ENCODE data around the gene FREY1. TPM values are rescaled to one million over a fixed set of nuclear protein-coding genes. Genes with fewer than 3 reads are reported as not detected.

The FREY1 gene
- total RNA-seq, 1 experiment from 2014 or later, result 1.4 TPM

DNA sequence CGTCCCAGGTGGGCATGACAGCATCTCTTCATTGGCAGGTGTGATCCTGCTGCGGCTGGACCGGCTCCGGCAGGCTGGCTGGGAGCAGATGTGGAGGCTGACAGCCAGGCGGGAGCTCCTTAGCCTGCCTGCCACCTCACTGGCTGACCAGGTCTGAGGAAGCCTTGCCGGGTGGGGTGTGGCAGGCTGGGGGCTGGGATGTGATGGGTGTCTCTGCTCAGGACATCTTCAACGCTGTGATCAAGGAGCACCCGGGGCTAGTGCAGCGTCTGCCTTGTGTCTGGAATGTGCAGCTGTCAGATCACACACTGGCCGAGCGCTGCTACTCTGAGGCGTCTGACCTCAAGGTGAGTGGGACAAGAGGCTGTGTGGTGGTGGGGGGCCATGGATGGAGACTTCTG is 18.9 kb upstream of the FREY1 start:
- in situ Hi-C loops (cut with HindIII; ENCODE audit: low pct_unique_long_range_greater_than_20kb, low sequenced_read_pairs) (no loop called here), intact Hi-C loops (cut with micrococcal nuclease; ENCODE audit: unreplicated experiment) (no loop called here)
- no peak for ATAC-seq
- Histone ChIP-seq H3K9me3 (ENCODE audit: control insufficient read depth, insufficient read depth, low read depth, low read length) (no peaks in the 10 kb centered on the region), H3K27ac (ENCODE audit: low read length) (no peak overlapping the region), H3K4me1 (ENCODE audit: control insufficient read depth, insufficient read depth, low read length) (no peaks in the 10 kb centered on the region), H3K36me3 (ENCODE audit: control insufficient read depth, insufficient read depth, low read length) (peaks cover 3% of the 10 kb centered on the region; the same call in 1 of the 2 replicates), H3K27me3 (ENCODE audit: control insufficient read depth, insufficient read depth, low read length) (no peaks in the 10 kb centered on the region; the same call in 1 of the 2 replicates), H3K4me3 (ENCODE audit: low read depth in 2 of 2, low read length in 2 of 2) (no peak overlapping the region)
- no TSS peak for BruUV-seq (replicated peaks)
- no peak for DNase-seq (ENCODE audit: low read depth, low spot score)
- TF ChIP-seq, protein P1, sequence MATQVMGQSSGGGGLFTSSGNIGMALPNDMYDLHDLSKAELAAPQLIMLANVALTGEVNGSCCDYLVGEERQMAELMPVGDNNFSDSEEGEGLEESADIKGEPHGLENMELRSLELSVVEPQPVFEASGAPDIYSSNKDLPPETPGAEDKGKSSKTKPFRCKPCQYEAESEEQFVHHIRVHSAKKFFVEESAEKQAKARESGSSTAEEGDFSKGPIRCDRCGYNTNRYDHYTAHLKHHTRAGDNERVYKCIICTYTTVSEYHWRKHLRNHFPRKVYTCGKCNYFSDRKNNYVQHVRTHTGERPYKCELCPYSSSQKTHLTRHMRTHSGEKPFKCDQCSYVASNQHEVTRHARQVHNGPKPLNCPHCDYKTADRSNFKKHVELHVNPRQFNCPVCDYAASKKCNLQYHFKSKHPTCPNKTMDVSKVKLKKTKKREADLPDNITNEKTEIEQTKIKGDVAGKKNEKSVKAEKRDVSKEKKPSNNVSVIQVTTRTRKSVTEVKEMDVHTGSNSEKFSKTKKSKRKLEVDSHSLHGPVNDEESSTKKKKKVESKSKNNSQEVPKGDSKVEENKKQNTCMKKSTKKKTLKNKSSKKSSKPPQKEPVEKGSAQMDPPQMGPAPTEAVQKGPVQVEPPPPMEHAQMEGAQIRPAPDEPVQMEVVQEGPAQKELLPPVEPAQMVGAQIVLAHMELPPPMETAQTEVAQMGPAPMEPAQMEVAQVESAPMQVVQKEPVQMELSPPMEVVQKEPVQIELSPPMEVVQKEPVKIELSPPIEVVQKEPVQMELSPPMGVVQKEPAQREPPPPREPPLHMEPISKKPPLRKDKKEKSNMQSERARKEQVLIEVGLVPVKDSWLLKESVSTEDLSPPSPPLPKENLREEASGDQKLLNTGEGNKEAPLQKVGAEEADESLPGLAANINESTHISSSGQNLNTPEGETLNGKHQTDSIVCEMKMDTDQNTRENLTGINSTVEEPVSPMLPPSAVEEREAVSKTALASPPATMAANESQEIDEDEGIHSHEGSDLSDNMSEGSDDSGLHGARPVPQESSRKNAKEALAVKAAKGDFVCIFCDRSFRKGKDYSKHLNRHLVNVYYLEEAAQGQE (IDR thresholded peaks at IDR 0.05; ENCODE audit: insufficient read depth in 1 of 2, low read depth in 2 of 2, low read length in 1 of 2), result no peak
- TF ChIP-seq TCF7L2 (IDR thresholded peaks at IDR 0.05; ENCODE audit: low read depth, low read length), result no peak
- no peak for TF ChIP-seq SIN3A (IDR thresholded peaks at IDR 0.05; ENCODE audit: borderline replicate concordance, insufficient read depth, low read depth, low read length)
- no peak for TF ChIP-seq POLR2AphosphoS5 (IDR thresholded peaks at IDR 0.05; ENCODE audit: low read depth, low read length)
- TF ChIP-seq, protein P2, sequence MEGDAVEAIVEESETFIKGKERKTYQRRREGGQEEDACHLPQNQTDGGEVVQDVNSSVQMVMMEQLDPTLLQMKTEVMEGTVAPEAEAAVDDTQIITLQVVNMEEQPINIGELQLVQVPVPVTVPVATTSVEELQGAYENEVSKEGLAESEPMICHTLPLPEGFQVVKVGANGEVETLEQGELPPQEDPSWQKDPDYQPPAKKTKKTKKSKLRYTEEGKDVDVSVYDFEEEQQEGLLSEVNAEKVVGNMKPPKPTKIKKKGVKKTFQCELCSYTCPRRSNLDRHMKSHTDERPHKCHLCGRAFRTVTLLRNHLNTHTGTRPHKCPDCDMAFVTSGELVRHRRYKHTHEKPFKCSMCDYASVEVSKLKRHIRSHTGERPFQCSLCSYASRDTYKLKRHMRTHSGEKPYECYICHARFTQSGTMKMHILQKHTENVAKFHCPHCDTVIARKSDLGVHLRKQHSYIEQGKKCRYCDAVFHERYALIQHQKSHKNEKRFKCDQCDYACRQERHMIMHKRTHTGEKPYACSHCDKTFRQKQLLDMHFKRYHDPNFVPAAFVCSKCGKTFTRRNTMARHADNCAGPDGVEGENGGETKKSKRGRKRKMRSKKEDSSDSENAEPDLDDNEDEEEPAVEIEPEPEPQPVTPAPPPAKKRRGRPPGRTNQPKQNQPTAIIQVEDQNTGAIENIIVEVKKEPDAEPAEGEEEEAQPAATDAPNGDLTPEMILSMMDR (IDR thresholded peaks at IDR 0.05), result no peak
- ChIA-PET CTCF (no interaction called here), POLR2A (no interaction called here)

DNA sequence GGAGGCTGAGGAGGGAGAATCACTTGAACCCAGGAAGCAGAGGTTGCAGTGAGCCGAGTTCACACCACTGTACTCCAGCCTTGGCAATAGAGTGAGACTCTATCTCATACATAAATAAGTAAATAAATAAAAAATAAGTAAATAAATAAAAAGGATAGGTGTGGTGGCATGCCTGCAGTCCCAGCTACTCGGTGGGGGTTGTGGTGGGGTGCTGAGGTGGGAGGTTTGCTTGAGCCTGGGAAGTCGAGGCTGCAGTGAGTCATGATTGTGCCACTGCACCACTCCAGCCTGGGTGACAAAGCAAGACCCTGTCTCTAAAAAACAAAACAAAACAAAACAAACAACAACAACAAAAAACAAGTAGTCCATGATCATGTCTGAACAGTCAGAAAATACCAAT is 18.5 kb upstream of the FREY1 start:
- in situ Hi-C loops (cut with HindIII; ENCODE audit: low pct_unique_long_range_greater_than_20kb, low sequenced_read_pairs), result no loop called here
- POLR2A ChIA-PET, result no interaction called here

More for the DNA sequence above, 18.5 kb upstream of the FREY1 start:
- Histone ChIP-seq H3K4me1 (ENCODE audit: control insufficient read depth, insufficient read depth, low read length) (no peaks in the 10 kb centered on the region), H3K4me3 (ENCODE audit: low read depth in 2 of 2, low read length in 2 of 2) (no peak overlapping the region), H3K27me3 (ENCODE audit: control insufficient read depth, insufficient read depth, low read length) (no peaks in the 10 kb centered on the region; the same call in 1 of the 2 replicates), H3K36me3 (ENCODE audit: control insufficient read depth, insufficient read depth, low read length) (peaks cover 3% of the 10 kb centered on the region; the same call in 1 of the 2 replicates), H3K27ac (ENCODE audit: low read length) (no peak overlapping the region), H3K9me3 (ENCODE audit: control insufficient read depth, insufficient read depth, low read depth, low read length) (no peaks in the 10 kb centered on the region)
- DNase-seq (ENCODE audit: low read depth, low spot score), result no peak
- TF ChIP-seq TCF7L2 (IDR thresholded peaks at IDR 0.05; ENCODE audit: low read depth, low read length) (no peak), SIN3A (IDR thresholded peaks at IDR 0.05; ENCODE audit: borderline replicate concordance, insufficient read depth, low read depth, low read length) (no peak), POLR2AphosphoS5 (IDR thresholded peaks at IDR 0.05; ENCODE audit: low read depth, low read length) (no peak)
- TF ChIP-seq, protein P2 (IDR thresholded peaks at IDR 0.05), result no peak
- TF ChIP-seq, protein P1 (IDR thresholded peaks at IDR 0.05; ENCODE audit: insufficient read depth in 1 of 2, low read depth in 2 of 2, low read length in 1 of 2), result no peak
- no TSS peak for BruUV-seq (replicated peaks)
- CTCF ChIA-PET, result no interaction called here
- intact Hi-C loops (cut with micrococcal nuclease; ENCODE audit: unreplicated experiment), result no loop called here
- no peak for ATAC-seq
